Measurements from ENCODE around the gene MRPL36.

GRCh38 chr5:1815071-1815786 is 15.6 kb upstream of the MRPL36 start:
- TF ChIP-seq EZH2 (IDR thresholded peaks at IDR 0.05; ENCODE audit: low read length, unreplicated experiment) (no peak), CTCF (conservative IDR thresholded peaks at IDR 0.05; ENCODE audit: low read depth, low read length) (no peak), EZH2phosphoT487 (IDR thresholded peaks at IDR 0.05; ENCODE audit: borderline replicate concordance, low read length) (no peak)
